ENCODE measurements around the gene SLC9C1.

Gene SLC9C1

DNA sequence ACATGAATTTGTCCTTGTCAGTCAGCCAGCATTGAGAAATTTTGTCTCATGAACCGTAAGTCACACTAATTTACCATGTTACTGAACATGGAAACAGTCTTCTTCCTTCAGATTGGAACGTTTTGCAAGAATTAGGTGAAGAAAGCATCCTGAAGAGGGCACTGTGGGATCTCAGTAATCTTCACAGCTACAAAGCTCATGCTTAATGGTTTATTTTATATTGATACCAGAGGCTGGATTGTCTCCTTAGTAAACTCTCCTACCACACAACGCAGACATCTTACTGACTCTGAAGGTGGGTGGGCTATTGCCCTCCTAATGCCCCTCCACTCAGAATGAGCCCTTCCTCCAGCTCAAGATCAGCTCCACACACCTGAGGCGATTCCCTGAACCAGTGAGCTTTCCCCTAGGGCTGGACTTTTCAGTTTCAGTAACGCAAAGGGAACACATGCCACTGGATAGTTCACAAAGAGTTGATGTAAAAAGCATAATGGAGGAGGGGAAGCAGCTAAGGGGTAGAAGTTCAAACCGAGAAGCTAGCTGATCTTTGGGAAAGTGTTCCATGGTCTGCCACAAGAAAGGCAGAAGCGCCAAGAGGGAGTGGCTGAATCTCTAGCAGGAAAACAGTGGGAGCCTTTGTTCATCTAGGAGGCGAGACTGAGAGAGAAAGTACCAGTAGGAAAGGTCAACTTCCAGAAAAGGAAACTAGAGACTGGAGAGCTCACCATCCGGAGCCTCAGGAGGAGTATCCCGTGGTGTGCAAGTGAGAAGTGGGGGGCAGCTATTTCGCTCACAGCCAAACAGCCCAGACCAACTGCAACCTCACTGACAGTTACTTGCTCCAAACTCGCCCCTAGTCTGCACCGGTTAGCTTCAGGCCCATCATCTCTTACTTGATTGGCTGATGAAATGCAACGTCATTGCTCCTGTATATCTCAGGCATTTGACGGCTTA lies at the start of gene SLC9C1:
TSS of gene SLC9C1 (minus strand) at position 849 of the 954 bp plus-strand sequence. CDS start 7,425 bp downstream, outside the sequence.
- peak; percentile 80 for DNase-seq

DNA sequence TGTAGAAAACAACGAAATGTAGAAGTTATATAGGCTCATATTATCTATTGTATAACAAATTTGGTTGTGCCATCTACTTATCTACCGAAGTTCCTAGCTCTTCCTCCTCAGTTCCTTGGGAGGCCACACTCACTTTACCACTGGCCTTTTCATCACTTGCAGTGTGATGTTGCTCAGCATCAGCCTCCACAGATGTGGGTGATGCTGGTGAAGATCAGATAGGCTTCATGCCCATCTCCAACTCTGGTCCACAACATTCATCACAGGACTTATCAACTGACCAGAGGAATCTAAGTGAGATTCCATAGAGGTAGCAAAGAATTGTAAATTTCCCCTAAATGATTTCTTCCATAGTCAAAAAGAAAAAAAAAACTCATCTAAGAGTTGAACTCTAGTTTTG lies 47.4 kb upstream of the SLC9C1 start:
- no peak for DNase-seq

DNA sequence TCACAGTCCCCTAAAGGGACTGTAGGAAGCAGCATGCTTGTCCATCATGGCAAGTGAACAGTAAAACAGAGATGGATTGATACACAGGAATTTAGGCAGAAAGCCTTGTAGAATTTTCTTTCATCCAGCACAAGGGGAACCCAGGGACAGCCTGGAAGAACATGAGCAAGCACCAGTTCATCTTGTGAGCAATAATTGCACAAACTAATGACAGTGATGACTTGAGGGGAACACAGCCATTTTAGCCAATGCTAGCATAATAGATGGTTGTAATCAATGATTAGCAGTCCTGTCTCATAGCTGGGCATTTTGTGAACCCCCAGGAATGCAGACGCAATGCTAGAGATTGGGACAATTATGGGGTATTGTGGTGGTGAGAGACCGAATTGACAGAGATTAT lies 45.6 kb upstream of the SLC9C1 start:
- DNase-seq, result no peak

DNA sequence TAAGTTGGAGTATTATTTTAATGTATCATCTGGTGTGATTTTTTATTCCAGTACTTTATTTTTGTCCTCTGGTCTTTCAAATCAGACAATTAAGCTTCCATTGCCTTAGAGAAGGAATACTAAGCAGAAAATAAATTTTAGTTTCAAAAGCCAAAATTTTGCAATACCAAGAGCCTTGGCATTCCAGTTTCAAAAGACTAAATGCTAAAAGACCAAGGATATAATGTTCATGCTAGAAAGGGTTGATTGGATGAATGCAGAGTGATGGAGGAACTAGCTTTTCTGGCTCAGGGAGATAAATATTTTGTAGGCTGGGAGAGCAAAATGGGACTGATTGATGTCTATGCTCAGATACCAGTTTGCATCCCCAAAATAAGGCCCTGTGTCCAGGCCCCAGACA lies 45.1 kb upstream of the SLC9C1 start:
- no peak for DNase-seq

DNA sequence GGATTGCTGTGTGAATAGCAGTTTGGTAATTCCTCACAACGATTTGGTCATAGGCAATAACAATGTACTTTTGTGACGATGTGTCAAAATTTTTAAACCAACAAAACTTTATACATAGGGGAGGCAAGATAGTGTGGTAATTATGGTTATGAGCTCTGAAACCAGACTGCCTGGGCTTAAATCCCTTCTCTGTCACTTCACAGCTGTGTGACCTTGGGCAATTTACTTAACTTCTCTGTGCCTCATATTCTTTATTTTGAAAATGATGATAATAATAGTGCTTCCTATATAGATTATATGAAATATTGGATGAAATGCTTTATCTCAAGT lies 44.7 kb upstream of the SLC9C1 start:
- DNase-seq, result no peak

DNA sequence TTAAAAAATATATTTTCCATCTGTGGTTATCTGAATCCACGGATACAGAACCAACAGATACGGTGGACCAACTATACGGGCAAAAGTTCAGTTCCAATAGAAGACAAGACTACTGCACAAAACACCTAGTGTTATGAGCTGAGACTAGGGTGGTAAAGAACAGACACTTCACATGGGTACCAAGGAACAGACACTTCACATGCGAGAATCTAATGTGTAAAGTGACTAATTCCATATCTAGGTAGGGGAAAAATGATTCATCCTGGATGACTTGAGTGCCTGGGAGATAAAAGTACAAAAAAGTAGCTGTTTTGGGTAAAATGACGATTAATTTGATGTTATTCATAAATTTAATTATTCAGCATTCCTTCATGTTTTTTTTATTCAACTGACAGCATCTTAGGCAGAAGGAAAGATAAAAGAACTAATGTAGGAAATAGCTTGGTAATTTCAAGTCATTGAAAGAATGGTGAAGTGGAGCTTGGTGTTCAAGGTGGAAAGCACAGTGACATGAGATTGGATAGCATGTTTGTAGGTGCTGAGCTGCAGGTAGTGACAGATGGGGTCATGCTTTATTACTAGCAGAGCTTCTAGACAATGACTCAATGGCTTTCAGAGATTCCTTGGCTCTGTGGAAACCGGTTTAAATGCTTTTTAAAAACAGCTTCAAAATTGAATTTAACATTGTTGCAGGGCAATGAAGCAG lies 44.2 kb upstream of the SLC9C1 start:
- DNase-seq, result no peak

DNA sequence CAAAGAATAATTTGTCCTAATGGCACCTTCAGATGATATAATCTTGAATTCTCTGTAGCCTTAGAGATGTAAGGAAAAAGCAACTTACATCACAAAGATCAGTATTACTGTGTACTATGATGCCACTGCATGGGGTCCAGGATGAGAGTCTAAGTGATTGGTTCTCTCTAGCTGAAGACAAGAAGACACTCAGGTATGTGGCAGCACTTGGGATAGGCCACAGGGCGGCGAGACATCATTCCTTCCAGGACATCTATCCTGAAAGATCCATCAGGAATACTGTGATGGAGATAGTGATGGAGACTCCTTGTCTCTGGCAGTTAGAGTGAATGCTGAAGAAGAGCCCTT lies 41.4 kb upstream of the SLC9C1 start:
- DNase-seq, result no peak

DNA sequence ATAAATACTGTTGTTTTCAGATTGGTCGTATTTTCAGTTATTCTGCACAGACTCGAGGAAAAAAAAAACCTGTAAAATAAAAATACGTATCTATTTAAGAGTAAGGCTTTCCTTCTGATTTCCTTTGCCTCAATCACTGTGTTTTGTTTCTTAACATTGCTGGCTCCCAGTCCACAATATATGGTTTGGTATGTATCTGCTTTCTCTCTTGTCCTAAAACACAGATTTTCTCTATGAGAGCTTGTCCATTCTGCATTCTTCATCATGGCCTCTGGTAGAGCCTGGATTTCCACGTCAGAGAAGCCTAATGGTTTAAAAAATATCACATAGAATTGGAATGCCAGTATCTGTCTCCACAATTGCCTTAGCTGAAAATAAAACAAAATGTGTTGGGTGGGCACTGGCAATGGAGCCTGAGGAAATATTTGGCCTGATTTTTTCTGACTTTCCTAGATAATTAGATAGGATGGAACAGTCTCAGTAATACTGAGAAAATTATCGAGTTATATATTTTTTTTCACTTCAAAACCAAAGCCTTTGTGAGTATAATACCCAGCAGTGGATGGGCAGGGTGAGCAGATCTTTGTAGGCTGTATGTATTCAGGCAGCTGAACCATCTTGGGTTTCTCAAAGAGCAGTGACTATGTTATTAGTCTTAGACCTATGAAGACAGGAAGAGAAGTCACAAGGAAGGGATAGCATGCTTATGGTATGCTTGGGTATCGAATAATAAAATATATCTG lies 40.8 kb upstream of the SLC9C1 start:
- DNase-seq, result no peak

DNA sequence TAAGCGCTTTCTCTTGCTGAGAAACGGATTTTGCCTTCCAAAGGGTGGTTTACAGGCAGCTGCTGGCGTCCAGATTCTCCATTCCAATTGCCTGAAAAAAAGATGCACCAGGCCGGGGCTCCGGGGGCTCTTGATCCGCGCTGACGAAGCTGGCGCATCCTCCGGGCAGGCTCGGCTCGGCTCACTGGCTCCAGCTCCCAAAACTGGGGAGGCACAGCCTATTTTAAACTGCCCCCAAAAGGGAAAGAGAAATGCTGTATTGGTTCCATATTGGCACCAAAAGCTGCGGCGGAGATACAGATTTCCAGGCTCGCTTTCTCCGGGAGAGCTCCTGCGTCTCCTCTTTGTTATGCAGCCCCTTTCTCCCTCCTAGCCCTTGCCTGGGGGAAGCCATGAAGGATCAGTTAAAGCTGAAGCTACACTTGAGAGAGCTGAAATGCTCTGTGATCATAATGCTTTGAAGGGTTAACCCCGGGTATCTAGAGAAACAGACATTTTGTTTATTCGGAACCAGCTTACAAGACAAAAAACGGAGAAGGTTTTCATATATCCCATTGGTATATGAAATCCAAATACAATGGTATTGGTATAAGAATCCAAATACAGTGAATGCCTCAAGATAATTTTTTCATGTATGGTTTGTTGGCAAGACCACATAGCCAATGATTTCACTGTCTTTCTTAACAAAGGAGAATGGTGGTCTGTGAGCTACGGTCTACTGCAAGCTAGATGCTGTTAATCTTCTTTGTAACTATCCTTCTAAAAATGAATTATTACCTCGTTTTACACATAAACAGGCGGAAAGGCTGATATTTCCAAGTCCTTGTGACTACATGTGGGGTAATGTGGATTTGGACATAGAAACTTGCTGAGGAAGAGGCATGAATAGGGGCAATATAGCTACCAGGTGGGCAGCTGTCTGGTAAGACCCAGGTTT lies 39.6 kb upstream of the SLC9C1 start:
- DNase-seq, result no peak

DNA sequence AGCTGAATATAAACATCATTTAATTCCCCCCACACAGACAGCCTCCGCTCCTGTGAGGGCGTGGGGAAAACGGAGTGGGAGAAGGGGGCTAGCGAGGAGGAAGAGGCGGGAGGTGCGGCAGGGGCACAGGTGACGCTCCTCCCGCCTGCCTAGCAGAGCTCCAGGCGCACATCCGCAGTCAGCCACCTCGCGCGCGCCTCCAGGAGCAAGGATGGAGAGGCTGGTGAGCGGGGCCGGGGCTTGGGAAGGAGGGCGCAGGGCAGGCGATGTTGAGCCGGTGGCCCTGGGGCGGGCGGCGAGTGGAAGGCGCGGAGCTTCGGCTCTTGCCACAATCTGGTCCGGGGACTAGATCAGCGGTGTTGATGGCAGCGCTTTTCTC lies 39.0 kb upstream of the SLC9C1 start, which contains the start of gene CD200:
TSS of gene CD200 (plus strand) at position 155 of the 379 bp plus-strand sequence. CDS start at position 212, 57 bp downstream.
- DNase-seq, result no peak

DNA sequence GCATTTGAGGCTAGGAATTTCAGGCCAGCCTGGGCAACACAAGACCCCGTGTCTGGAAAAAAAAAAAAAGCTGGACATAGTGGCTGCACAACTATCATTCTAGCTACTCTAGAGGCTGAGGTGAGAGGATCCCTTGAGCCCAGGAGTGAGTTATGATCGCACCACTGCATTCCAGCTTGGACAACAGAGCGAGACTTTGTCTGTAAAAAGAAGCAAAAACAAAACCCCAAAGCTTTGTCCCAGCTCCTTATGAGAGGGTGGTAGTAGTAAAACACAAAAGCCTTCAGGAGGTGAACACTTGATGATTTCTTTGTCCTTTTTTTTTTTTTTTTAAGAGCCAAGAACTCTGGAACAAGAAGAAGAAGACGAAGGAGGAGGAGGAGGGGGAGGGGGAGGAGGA lies 37.8 kb upstream of the SLC9C1 start:
- DNase-seq, result no peak

DNA sequence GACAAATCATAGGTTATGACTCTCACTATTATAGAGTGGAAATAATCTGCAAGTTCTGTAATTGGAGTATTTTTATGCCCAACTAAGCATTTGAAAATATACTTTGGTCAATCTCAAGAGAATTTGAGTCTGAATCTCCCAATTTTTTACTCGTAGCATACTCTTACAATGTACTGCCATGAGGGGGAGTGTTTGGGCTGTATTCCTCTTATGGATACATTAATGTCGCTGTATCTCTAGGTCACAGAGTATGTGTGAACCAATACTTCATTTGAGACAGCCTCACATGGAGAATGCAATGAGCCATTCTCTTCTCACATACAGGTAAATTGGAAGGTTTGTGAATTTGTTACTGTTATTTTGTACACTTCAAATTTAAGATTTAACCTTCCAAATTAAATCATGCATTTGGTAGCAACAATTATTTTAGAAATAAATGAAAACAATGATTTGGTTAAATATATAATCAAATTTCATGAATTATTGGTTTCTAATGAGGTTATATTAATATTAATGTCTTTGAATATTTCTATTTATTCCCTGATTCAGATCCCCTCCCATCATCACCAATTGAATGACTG lies 33.4 kb upstream of the SLC9C1 start:
- DNase-seq, result peak; percentile 62

DNA sequence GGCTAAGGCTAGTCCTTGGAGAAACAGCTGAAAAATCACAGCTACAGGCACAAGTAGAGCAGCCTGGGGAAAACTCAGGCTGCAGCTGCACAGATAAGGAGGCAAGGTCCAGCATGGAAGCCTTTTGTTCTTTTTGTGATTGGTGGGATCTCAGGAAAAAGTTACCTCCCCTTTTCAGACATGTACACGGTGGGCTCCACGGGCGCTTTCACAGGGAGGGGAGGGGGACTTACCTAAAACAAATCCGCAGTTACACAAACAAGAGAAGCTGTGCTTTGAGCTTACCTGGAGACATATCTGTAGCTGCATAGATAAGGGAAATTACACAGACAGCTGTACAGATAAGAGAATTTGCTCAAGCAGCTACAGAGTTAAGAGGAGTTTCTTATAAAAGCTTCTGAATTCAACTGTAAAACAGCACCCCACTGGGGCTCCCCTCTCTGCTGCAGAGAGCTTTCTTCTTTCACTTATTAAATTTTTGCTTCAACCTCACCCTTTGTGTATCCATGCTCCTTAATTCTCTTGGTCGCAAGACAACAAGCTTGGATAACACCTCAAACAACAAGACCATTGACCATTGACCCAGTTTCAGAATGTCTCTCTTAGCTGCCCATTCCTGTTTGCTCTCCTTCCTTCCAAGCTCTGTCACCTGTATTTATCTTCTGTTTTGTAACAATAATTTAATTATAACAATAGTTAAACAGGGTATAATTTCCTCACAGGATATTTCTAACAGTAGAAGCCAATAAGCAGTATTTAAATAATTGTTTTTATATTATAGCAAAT lies 28.0 kb upstream of the SLC9C1 start:
- DNase-seq, result peak; percentile 20

DNA sequence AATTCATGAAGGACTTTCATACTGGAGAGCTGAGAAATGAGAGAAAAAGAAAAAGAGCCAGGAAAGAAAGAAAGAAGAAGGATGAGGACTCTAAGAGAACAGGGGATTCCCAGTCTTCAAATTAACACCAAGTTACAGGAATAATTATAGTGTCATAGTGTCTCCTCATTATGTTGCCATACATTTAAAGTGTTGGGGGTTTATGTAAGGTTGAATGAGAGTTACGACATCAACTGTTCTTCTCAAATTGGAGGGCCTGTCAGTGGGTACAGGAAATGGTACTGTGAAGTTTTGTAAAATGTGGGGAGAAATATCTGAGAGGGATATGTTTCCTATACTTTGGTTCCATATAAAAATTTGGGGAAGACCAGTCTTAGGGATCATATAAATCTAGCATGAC lies 26.7 kb upstream of the SLC9C1 start:
- DNase-seq, result no peak

DNA sequence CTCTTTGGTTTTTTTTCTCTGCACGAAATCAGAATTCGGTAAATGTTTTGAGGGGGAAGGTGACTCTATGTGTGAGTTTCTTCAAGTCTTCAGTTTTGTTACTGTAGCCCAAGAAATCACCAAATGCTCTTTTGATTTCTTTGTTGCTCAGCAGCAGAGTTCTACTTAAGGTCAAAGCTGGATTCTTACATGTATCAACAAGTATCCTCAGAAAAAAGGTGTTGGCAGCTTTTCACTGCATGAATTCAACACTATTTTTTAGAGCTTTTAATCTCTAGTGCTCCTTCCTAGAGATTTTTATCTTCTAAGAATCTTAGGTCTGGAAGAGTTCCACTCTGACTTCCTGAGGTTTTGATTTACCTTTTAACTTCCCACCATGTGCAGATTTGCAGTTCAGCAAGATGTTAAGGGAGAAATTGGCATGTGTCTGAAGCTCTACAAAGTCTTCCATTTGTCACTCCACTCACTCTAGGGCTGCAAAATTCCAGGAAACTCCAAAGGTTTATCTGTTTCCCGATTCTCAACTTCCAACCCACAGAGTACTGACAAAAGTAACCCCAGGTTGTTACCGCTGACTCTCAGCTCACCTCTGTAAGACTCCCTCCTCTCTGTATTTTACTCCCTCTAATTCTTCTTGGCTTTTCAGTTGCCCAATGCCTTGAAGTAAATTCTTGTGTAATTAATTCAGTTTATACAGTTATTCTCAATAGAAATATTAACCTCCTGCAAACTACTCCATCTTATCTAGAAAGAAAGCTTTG lies 25.7 kb upstream of the SLC9C1 start:
- no peak for DNase-seq

DNA sequence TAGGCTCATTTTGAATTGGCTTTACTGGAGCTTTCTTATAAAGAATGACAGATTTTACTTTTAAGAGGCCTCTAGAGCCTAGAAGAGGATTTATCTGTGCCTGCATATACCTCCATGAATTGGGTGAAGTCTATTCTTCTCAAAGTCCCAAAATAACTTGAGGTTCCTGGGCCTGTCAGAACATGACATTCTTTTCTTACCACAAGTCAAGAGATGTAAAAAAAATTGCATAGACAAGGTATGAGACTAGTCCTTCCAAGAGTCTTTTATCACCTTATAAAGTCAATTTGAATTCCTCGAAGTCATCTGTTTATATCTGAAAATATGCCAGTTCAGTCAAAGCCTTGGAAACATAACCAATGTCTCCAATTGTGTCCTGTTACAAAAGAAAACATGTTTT lies 21.8 kb upstream of the SLC9C1 start:
- no peak for DNase-seq

DNA sequence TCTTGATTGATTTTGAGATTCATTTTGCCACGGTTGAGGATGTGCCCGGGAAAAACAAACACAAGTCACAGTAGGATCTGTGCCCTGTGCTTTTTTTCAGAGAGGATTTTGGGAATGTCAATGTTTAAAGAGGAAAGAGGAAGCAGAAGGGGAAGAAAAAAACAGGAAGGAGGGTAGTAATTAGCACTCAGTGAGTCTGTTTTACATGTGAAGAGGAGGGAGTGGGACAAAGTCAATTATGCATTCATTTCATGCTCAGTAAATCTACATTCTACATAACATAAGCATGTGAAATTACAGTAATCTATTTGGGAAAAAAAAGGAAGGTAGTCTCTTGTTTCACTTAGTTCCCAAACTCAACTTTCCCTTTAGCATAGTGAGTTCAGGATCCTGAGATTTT lies 20.6 kb upstream of the SLC9C1 start:
- DNase-seq, result no peak

DNA sequence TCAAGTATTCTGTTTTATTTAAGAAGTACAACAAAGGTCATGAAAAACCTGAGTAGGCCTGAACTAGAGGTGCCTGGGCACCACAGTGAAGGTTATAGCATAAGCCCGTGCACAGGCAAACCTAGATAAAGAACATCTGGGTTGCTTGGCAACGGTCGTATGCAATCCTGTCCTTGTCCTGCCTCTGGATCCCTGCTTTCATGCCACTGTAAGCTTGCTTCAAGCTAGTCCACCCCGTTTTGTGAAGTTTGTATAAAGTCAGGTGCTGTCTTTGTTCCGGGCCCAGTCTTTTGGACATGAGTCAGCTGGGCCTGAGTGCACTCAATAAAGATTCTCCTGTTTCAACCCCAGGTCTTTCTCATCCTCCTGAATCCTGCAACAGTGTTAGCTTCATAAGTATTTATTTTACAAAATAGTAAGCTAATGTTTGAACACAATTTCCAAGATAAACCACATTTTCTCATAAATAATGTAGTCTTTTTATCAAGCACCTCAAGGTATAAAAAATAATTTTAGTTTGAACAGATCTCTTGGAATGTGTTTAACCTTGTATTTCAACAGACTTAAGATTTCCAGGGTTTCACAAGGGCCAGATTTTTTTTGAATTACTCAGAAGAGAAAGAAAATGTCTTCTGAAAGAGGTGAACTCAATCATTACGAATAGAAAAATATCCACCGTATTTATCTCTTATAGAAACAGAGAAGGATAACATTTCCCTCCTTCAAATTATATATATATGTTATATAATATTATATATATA lies 14.3 kb upstream of the SLC9C1 start:
- peak; percentile 42 for DNase-seq

DNA sequence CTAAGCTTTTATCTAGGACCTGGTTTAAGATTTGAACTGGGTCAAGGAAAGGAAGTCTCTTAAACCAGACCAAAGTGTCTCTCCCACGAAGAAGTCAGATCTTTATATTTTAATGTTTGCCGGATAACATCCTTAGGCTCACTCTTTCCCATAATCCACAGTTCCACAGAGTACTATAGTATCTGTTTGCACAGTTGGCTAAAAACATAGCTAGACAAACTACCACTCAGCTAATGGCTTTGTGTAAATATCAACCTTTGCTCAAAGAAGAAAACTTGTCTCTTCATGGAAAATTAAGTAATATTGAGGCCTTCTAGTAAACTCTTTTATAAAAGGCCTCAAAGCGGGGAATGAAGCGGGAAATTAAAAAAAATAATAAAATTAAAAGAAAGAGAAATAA lies 13.5 kb upstream of the SLC9C1 start:
- DNase-seq, result no peak

DNA sequence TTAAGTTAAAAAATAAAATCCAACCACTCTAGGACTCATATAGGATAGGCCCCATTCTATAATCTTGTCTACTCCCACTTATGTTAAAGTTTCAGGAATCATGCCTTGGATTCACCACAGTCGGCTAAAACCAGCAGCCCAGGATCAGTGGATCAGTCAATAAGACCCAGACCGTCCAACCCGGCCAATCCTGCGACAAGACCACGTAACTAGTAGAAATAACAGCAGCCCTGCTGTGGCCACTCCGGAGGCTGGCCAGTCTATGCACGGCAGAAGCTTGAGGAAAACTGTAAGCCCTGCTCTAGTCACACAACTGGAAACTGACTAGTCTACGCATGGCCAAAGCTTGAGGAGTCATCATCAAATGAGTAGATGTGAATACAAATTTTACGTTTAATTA lies 12.8 kb upstream of the SLC9C1 start:
- DNase-seq, result no peak
